ENCODE results near the gene RNGTT.
A peak's percentile ranks its signal among the peaks of the same experiment; 100 is the strongest.
"Not testable (repeated sequence)": the region's sequence is repeated elsewhere in the genome, so short reads cannot be mapped to it uniquely, and the experiment has no call there.

RNGTT gene

GRCh38 chr6:88910922-88911778 lies 52.3 kb downstream of the RNGTT start:
- DNase-seq (ENCODE audit: low spot score): no peak

- peak; percentile 7 for DNase-seq (ENCODE audit: low spot score)
Measured at GRCh38 chr6:88908598-88909548, 54.5 kb downstream of the RNGTT start.

GRCh38 chr6:88907148-88907547 lies 56.3 kb downstream of the RNGTT start:
- DNase-seq (ENCODE audit: low spot score): not testable (repeated sequence)

- no peak for DNase-seq (ENCODE audit: low spot score)
Measured at GRCh38 chr6:88899569-88900316, 63.7 kb downstream of the RNGTT start.

GRCh38 chr6:88895911-88896310 lies 67.5 kb downstream of the RNGTT start:
- DNase-seq (ENCODE audit: low spot score): no peak

GRCh38 chr6:88890860-88891845 lies 72.3 kb downstream of the RNGTT start:
- DNase-seq (ENCODE audit: low spot score): peak; percentile 24

GRCh38 chr6:88890394-88890793 lies 73.0 kb downstream of the RNGTT start:
- DNase-seq (ENCODE audit: low spot score): no peak

- DNase-seq (ENCODE audit: low spot score): no peak
Measured at GRCh38 chr6:88884361-88884760, 79.1 kb downstream of the RNGTT start.

GRCh38 chr6:88882536-88882935 lies 80.9 kb downstream of the RNGTT start:
- DNase-seq (ENCODE audit: low spot score): no peak

GRCh38 chr6:88881451-88881850 lies 82.0 kb downstream of the RNGTT start:
- no peak for DNase-seq (ENCODE audit: low spot score)

GRCh38 chr6:88880021-88880420 lies 83.4 kb downstream of the RNGTT start:
- DNase-seq (ENCODE audit: low spot score): no peak

GRCh38 chr6:88877893-88878292 lies 85.5 kb downstream of the RNGTT start:
- no peak for DNase-seq (ENCODE audit: low spot score)

- no peak for DNase-seq (ENCODE audit: low spot score)
Measured at GRCh38 chr6:88872962-88873361, 90.5 kb downstream of the RNGTT start.

- DNase-seq (ENCODE audit: low spot score): no peak
Measured at GRCh38 chr6:88871498-88871897, 91.9 kb downstream of the RNGTT start.

GRCh38 chr6:88870717-88871330 lies 92.6 kb downstream of the RNGTT start:
- peak; percentile 67 for DNase-seq (ENCODE audit: low spot score)

GRCh38 chr6:88869263-88870020 lies 94.0 kb downstream of the RNGTT start:
- no peak for DNase-seq (ENCODE audit: low spot score)

- DNase-seq (ENCODE audit: low spot score): no peak
Measured at GRCh38 chr6:88867841-88868731, 95.3 kb downstream of the RNGTT start.

GRCh38 chr6:88866856-88867255 lies 96.6 kb downstream of the RNGTT start:
- DNase-seq (ENCODE audit: low spot score): no peak

- DNase-seq (ENCODE audit: low spot score): no peak
Measured at GRCh38 chr6:88865275-88865674, 98.1 kb downstream of the RNGTT start.
